Measurements from ENCODE around the gene MZB1. TPM values are rescaled to one million over a fixed set of nuclear protein-coding genes. Genes with fewer than 3 reads are reported as not detected.

MZB1 gene
- total and polyA plus RNA-seq, 2 of the 8 experiments (the other 6 are each of a cell fraction or from before 2014, with no cell fraction given), result 0.39 to 0.47 TPM

DNA sequence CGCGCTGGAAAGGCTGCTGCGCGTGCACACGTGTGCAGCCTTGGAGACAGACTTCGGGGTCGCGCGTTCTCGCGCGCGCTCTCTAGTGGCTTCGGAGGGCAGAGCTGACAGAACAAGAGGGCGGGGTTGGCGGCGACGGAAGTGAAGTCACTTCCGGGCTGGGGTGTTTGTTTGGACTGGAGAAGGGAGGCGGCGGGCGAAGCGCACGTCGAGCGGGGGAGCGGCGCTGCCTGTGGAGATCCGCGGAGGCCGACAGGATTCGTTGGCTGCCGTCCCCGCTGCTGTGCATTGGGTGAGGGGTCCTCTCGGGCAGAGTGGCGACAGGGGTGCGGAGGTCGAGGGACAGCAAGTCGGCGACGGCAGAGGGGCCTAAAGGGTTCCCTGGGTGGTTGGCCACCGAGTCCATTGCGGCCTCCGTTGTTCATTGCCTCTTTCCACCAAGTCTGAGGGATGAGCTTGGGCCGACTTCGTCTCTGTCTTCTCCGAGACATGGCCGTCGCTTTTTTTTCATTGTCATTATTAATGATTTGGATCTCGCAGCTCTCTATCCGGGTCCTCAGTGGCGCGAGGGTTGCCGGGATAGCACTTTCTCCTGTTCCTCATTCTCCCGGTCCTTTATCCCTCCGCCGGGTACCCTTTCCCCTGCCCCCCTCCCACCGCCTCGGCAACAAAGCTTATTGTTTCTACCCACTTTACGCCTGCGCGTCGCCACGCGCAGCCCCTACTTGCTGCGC is 47.9 kb downstream of the MZB1 start, which contains the start of gene PAIP2 (continued):
- TF ChIP-seq CBX5 (IDR thresholded peaks at IDR 0.05; ENCODE audit: low read depth, low read length) (no peak), PHF8 (conservative IDR thresholded peaks at IDR 0.05; ENCODE audit: low read depth, low read length) (peak; percentile 98), KDM4A (IDR thresholded peaks at IDR 0.05; ENCODE audit: low read depth, low read length, severe bottlenecking) (peak; percentile 59), KDM5A (IDR thresholded peaks at IDR 0.05; ENCODE audit: low read length) (peak; percentile 41), SAP30 (IDR thresholded peaks at IDR 0.05; ENCODE audit: insufficient read depth, insufficient replicate concordance, low read length) (no peak), SIN3A (conservative IDR thresholded peaks at IDR 0.05 in 1 of 2, IDR thresholded peaks at IDR 0.05 in 1 of 2; ENCODE audit: low read depth in 1 of 2, low read length in 2 of 2) (peak; percentile 39 to 78; a peak in 2 of 4 replicates), EP300 (IDR thresholded peaks at IDR 0.05; ENCODE audit: borderline replicate concordance in 1 of 2, low read depth in 2 of 2, low read length in 2 of 2) (peak in 1 of 2 experiments; percentile 56; a peak in 1 of 3 replicates), POLR2AphosphoS5 (IDR thresholded peaks at IDR 0.05; ENCODE audit: low read depth, low read length) (peak; percentile 99), ASH2L (IDR thresholded peaks at IDR 0.05; ENCODE audit: low read length) (peak; percentile 98), CHD2 (IDR thresholded peaks at IDR 0.05; ENCODE audit: low read length) (peak; percentile 44; the same call in 1 of the 2 replicates), TAF1 (IDR thresholded peaks at IDR 0.05; ENCODE audit: low read depth, low read length) (peak; percentile 89), TCF12 (IDR thresholded peaks at IDR 0.05; ENCODE audit: low read depth, low read length) (no peak), BACH1 (IDR thresholded peaks at IDR 0.05; ENCODE audit: low read length) (no peak), NRF1 (IDR thresholded peaks at IDR 0.05; ENCODE audit: low read depth, low read length) (peak; percentile 95), KDM1A (IDR thresholded peaks at IDR 0.05; ENCODE audit: borderline replicate concordance, low read length) (no peak), RFX5 (IDR thresholded peaks at IDR 0.05; ENCODE audit: borderline replicate concordance, low read depth, low read length) (peak; percentile 47; the same call in 1 of the 2 replicates), SRF (IDR thresholded peaks at IDR 0.05; ENCODE audit: low read depth, low read length) (no peak), TAF7 (optimal IDR thresholded peaks at IDR 0.05; ENCODE audit: borderline replicate concordance, low read depth, low read length) (peak; percentile 54), GTF2F1 (IDR thresholded peaks at IDR 0.05; ENCODE audit: borderline replicate concordance, low read depth, low read length) (0 out of 2 replicates have a peak, but pooled peaks have one; percentile 22), TBP (IDR thresholded peaks at IDR 0.05; ENCODE audit: low read depth, low read length) (peak; percentile 79; the same call in 1 of the 2 replicates)
- TF ChIP-seq, protein P1, sequence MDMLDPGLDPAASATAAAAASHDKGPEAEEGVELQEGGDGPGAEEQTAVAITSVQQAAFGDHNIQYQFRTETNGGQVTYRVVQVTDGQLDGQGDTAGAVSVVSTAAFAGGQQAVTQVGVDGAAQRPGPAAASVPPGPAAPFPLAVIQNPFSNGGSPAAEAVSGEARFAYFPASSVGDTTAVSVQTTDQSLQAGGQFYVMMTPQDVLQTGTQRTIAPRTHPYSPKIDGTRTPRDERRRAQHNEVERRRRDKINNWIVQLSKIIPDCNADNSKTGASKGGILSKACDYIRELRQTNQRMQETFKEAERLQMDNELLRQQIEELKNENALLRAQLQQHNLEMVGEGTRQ (IDR thresholded peaks at IDR 0.05; ENCODE audit: low read length), result peak; percentile 74
